ENCODE data around the gene CCSER1.

CCSER1 gene

GRCh38 chr4:91220315-91220714 is 1093.1 kb downstream of the CCSER1 start:
- Mint-ChIP-seq H3K4me3 (no peak overlapping the region), H3K27me3 (ENCODE audit: low read depth, poor library complexity) (no peaks in the 10 kb centered on the region), H3K4me1 (no peaks in the 10 kb centered on the region), H3K27ac (no peak overlapping the region), H3K36me3 (ENCODE audit: low read depth) (no peaks in the 10 kb centered on the region), H3K9me3 (peaks cover 10% of the 10 kb centered on the region)
- DNase-seq = no peak
- TF ChIP-seq CTCF (IDR thresholded peaks at IDR 0.05) = no peak

- H3K27ac Mint-ChIP-seq = no peak overlapping the region
- no peaks in the 10 kb centered on the region for H3K27me3 Mint-ChIP-seq (ENCODE audit: low read depth, poor library complexity)
- H3K4me3 Mint-ChIP-seq = no peak overlapping the region
- peaks cover 4% of the 10 kb centered on the region for H3K9me3 Mint-ChIP-seq
- TF ChIP-seq CTCF (IDR thresholded peaks at IDR 0.05) = no peak
- no peaks in the 10 kb centered on the region for H3K36me3 Mint-ChIP-seq (ENCODE audit: low read depth)
- DNase-seq = no peak
- no peaks in the 10 kb centered on the region for H3K4me1 Mint-ChIP-seq
Observed at GRCh38 chr4:91222014-91222413, 1094.8 kb downstream of the CCSER1 start.

GRCh38 chr4:91226867-91227266 is 1099.7 kb downstream of the CCSER1 start:
- Mint-ChIP-seq H3K4me1 (no peaks in the 10 kb centered on the region), H3K27me3 (ENCODE audit: low read depth, poor library complexity) (peaks cover 3% of the 10 kb centered on the region), H3K9me3 (no peaks in the 10 kb centered on the region), H3K4me3 (no peak overlapping the region), H3K27ac (no peak overlapping the region), H3K36me3 (ENCODE audit: low read depth) (no peaks in the 10 kb centered on the region)
- no peak for DNase-seq
- TF ChIP-seq CTCF (IDR thresholded peaks at IDR 0.05) = no peak

GRCh38 chr4:91228659-91229058 is 1101.5 kb downstream of the CCSER1 start:
- H3K4me3 Mint-ChIP-seq = no peak overlapping the region
- H3K27me3 Mint-ChIP-seq (ENCODE audit: low read depth, poor library complexity) = peaks cover 3% of the 10 kb centered on the region
- no peaks in the 10 kb centered on the region for H3K36me3 Mint-ChIP-seq (ENCODE audit: low read depth)
- DNase-seq = no peak
- no peaks in the 10 kb centered on the region for H3K4me1 Mint-ChIP-seq
- no peak overlapping the region for H3K27ac Mint-ChIP-seq
- no peak for TF ChIP-seq CTCF (IDR thresholded peaks at IDR 0.05)
- H3K9me3 Mint-ChIP-seq = no peaks in the 10 kb centered on the region

- Mint-ChIP-seq H3K27me3 (ENCODE audit: low read depth, poor library complexity) (peaks cover 3% of the 10 kb centered on the region), H3K4me3 (no peak overlapping the region), H3K36me3 (ENCODE audit: low read depth) (no peaks in the 10 kb centered on the region), H3K9me3 (no peaks in the 10 kb centered on the region), H3K27ac (no peak overlapping the region), H3K4me1 (no peaks in the 10 kb centered on the region)
- DNase-seq = no peak
- no peak for TF ChIP-seq CTCF (IDR thresholded peaks at IDR 0.05)
Observed at GRCh38 chr4:91233164-91233563, 1106.0 kb downstream of the CCSER1 start.

- H3K4me1 Mint-ChIP-seq = no peaks in the 10 kb centered on the region
- no peak for DNase-seq
- H3K4me3 Mint-ChIP-seq = no peak overlapping the region
- TF ChIP-seq CTCF (IDR thresholded peaks at IDR 0.05) = no peak
- no peaks in the 10 kb centered on the region for H3K9me3 Mint-ChIP-seq
- no peaks in the 10 kb centered on the region for H3K27me3 Mint-ChIP-seq (ENCODE audit: low read depth, poor library complexity)
- H3K36me3 Mint-ChIP-seq (ENCODE audit: low read depth) = no peaks in the 10 kb centered on the region
- no peak overlapping the region for H3K27ac Mint-ChIP-seq
Observed at GRCh38 chr4:91243132-91243531, 1115.9 kb downstream of the CCSER1 start.

Measured in nephron progenitor cell (in vitro differentiated cells).